Activated CD4-positive, alpha-beta T cell treated with anti-CD3 and anti-CD28 coated beads, Interleukin-2, Interleukin-6, amounts not matched to agents 100 ng/mL and 50 ng/mL, durations not matched to agents 16 hours and 8 hours (primary cell): Measurements from ENCODE around the gene DGCR6L.
"Not testable (repeated sequence)": the region's sequence is repeated elsewhere in the genome, so short reads cannot be mapped to it uniquely, and the experiment has no call there.

Source experiments
- DNase-seq: peaks from one replicate; pipeline ENCODE4 v3.0.0-alpha.2; 2020

Gene DGCR6L

GRCh38 chr22:20319745-20320658 is at the start of gene DGCR6L:
TSS of gene DGCR6L (minus strand) at chr22:20320060. CDS start at chr22:20319988, 72 bp downstream.
- peak; percentile 98 for DNase-seq

GRCh38 chr22:20368875-20369274 is 49.0 kb upstream of the DGCR6L start:
- DNase-seq: not testable (repeated sequence)

GRCh38 chr22:20366841-20367240 is 47.0 kb upstream of the DGCR6L start:
- not testable (repeated sequence) for DNase-seq

- DNase-seq: not testable (repeated sequence)
These were observed 44.7 kb upstream of the DGCR6L start for GRCh38 chr22:20364335-20365260.

GRCh38 chr22:20362403-20362802 is 42.5 kb upstream of the DGCR6L start:
- DNase-seq: not testable (repeated sequence)

GRCh38 chr22:20361752-20362229 is 41.9 kb upstream of the DGCR6L start:
- not testable (repeated sequence) for DNase-seq

GRCh38 chr22:20360866-20361751 is 41.2 kb upstream of the DGCR6L start:
- not testable (repeated sequence) for DNase-seq

GRCh38 chr22:20360261-20360660 is 40.4 kb upstream of the DGCR6L start:
- DNase-seq: not testable (repeated sequence)

GRCh38 chr22:20358503-20359239 is 38.8 kb upstream of the DGCR6L start:
- DNase-seq: not testable (repeated sequence)

GRCh38 chr22:20357967-20358366 is 38.1 kb upstream of the DGCR6L start:
- DNase-seq: not testable (repeated sequence)

GRCh38 chr22:20356906-20357305 is 37.0 kb upstream of the DGCR6L start:
- DNase-seq: not testable (repeated sequence)

GRCh38 chr22:20355939-20356636 is 36.2 kb upstream of the DGCR6L start:
- not testable (repeated sequence) for DNase-seq

GRCh38 chr22:20354238-20354975 is 34.5 kb upstream of the DGCR6L start:
- no peak for DNase-seq

GRCh38 chr22:20352536-20352935 is 32.7 kb upstream of the DGCR6L start:
- not testable (repeated sequence) for DNase-seq

GRCh38 chr22:20346553-20346952 is 26.7 kb upstream of the DGCR6L start:
- not testable (repeated sequence) for DNase-seq

- DNase-seq: not testable (repeated sequence)
These were observed 18.4 kb upstream of the DGCR6L start for GRCh38 chr22:20338291-20338690.

GRCh38 chr22:20337807-20338206 is 17.9 kb upstream of the DGCR6L start:
- DNase-seq: not testable (repeated sequence)

GRCh38 chr22:20336561-20336960 is 16.7 kb upstream of the DGCR6L start:
- not testable (repeated sequence) for DNase-seq

- DNase-seq: peak; percentile 20
These were observed 8.7 kb upstream of the DGCR6L start for GRCh38 chr22:20328569-20328930.

- not testable (repeated sequence) for DNase-seq
These were observed 6.1 kb upstream of the DGCR6L start for GRCh38 chr22:20325996-20326395.
